Activated T-cell treated with anti-CD3 and anti-CD28 coated beads, Interleukin-2, amount 50 U/mL, for 72 hours (primary cell): ENCODE data around the gene USP43. TPM values are rescaled to one million over a fixed set of nuclear protein-coding genes. Genes with fewer than 3 reads are reported as not detected.
A peak's percentile ranks its signal among the peaks of the same experiment; 100 is the strongest.

ENCODE experiments used
- ATAC-seq, 2 donors: fragments of 150-1000 bp; cut with Tn5 transposase; replicated peaks in 1 of 2; 2 replicates each; pipeline ENCODE4 v1.10.0; 2021; ENCODE audit warnings: moderate library complexity in 2 of 2, mild to moderate bottlenecking in 1 of 2
- DNase-seq, 2 donors: peaks; one replicate each; pipeline ENCODE4 v3.0.0; 2021 to 2022; ENCODE audit warnings: mixed read lengths in 1 of 2
- H3K27ac Mint-ChIP-seq: one replicate; pipeline ENCODE4 v1.8.0; 2022; ENCODE audit warnings: mild to moderate bottlenecking, moderate library complexity, mixed read lengths
- H3K27me3 Mint-ChIP-seq: one replicate; pipeline ENCODE4 v1.8.0; 2022; ENCODE audit warnings: low read depth, mixed read lengths
- H3K36me3 Mint-ChIP-seq, 2 donors: one replicate each; pipeline ENCODE4 v1.8.0; 2022; ENCODE audit warnings: mixed read lengths in 2 of 2, mild to moderate bottlenecking in 1 of 2; ENCODE audit not compliant: insufficient read depth in 2 of 2
- H3K4me1 Mint-ChIP-seq: one replicate; pipeline ENCODE4 v1.8.0; 2022; ENCODE audit warnings: low read depth, mixed read lengths
- H3K4me3 Mint-ChIP-seq, 2 donors: one replicate each; pipeline ENCODE4 v1.8.0; 2022; ENCODE audit warnings: mild to moderate bottlenecking in 2 of 2, mixed read lengths in 2 of 2, moderate library complexity in 2 of 2
- H3K9me3 Mint-ChIP-seq, 2 donors: one replicate each; pipeline ENCODE4 v1.8.0; 2022; ENCODE audit warnings: mixed read lengths in 2 of 2
- total RNA-seq, 2 donors: library from RNA; stranded (reverse); gene quantifications; one replicate each; pipeline ENCODE4 v1.2.3, GENCODE V29; 2022

The USP43 gene
- total RNA-seq, 2 donors from 2014 or later = 0.50 to 1.6 TPM

DNA sequence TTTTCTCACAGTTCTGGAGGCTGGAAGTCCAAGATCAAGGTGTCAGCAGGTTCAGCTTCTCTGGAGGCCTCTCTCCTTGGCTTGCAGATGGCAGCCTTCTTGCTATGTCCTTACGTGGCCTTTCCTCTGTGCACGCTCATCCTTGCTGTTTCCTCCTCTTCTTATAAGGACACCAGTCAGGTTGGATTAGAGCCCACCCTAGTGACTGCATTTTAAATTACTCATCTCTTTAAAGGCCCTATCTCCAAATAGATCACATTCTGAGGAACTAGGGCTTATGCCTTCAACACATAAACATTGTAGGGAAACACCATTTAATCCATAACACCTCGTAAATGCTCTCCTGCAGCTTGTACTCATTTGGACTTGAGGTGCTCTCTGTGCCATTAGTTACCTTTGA lies 109.8 kb downstream of the USP43 start:
- H3K36me3 Mint-ChIP-seq = no peaks in the 10 kb centered on the region
- H3K27ac Mint-ChIP-seq = no peak overlapping the region
- no peaks in the 10 kb centered on the region for H3K9me3 Mint-ChIP-seq
- no peak for ATAC-seq
- DNase-seq = no peak
- H3K4me1 Mint-ChIP-seq = no peaks in the 10 kb centered on the region
- H3K27me3 Mint-ChIP-seq = peaks cover 16% of the 10 kb centered on the region
- H3K4me3 Mint-ChIP-seq = no peak overlapping the region

DNA sequence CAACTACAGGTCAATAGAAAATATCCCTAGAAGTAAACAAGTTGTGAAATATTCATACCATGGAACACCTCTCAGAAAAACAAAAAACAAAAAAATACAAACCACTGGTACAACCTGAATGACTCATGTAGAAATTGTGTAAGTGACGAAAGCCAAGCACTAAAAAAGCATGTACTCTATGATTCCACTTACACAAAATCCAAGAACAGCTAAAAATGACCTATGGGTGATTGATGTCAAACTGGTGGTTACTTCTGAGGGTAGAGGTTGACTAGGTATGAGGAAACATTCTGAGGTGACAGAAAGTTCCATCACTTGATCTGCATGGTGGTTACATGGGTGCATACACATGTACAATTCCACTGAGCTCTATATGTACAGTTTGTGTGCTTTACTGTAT lies 114.9 kb downstream of the USP43 start:
- Mint-ChIP-seq H3K27me3 (peaks cover 7% of the 10 kb centered on the region), H3K27ac (no peak overlapping the region), H3K4me3 (no peak overlapping the region), H3K36me3 (no peaks in the 10 kb centered on the region), H3K4me1 (no peaks in the 10 kb centered on the region), H3K9me3 (no peaks in the 10 kb centered on the region)
- ATAC-seq (peak; percentile 58 to 88), DNase-seq (no peak)

DNA sequence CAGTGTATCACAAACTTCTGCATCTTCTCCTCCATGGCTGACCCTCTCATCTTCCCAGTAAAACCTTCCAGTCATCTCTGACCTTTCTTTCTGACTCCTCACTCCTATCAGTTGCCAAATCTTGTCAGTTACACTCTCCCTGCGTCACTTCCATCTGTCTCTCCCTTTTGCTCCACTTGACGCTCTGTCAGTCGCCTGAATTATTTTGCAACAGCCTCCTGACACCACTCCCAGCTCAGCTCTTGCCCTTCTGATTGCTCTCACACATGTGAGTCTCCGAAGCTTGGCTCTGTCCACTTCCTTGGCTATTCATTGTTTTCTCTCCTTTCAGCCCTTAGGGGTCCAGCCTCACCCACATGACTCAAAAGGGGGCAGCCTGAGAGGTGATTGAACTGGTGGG lies 118.3 kb downstream of the USP43 start:
- H3K27ac Mint-ChIP-seq = no peak overlapping the region
- no peaks in the 10 kb centered on the region for H3K36me3 Mint-ChIP-seq
- peak in 1 of 2 donors; percentile 55 for ATAC-seq
- peak in 1 of 2 donors; percentile 15 for DNase-seq
- no peaks in the 10 kb centered on the region for H3K9me3 Mint-ChIP-seq
- no peaks in the 10 kb centered on the region for H3K4me1 Mint-ChIP-seq
- peaks cover 7% of the 10 kb centered on the region for H3K27me3 Mint-ChIP-seq
- peak overlapping the region in 1 of 2 donors; percentile 2 for H3K4me3 Mint-ChIP-seq

DNA sequence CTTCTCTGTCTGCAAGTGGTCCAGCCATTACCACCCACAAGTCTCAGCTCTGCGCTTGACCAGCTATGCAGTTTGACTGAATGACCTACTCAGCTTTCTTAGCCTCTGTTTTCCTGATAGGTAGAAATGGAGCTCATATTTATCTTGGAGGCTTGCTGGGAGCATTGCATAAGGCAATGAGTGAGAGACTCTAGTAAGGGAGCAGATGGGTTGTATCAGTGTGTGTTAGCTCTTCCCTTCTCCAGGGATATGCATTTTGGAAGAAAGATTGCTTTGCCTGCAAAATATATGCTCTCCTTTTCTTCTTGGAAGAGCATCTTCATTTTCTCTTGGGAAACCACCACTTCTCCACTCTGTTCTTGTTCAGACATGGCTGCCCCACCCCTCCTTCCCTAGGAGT lies 120.0 kb downstream of the USP43 start:
- Mint-ChIP-seq H3K4me3 (no peak overlapping the region), H3K9me3 (no peaks in the 10 kb centered on the region), H3K27me3 (peaks cover 7% of the 10 kb centered on the region), H3K36me3 (no peaks in the 10 kb centered on the region), H3K27ac (no peak overlapping the region), H3K4me1 (no peaks in the 10 kb centered on the region)
- DNase-seq = no peak
- ATAC-seq = no peak

DNA sequence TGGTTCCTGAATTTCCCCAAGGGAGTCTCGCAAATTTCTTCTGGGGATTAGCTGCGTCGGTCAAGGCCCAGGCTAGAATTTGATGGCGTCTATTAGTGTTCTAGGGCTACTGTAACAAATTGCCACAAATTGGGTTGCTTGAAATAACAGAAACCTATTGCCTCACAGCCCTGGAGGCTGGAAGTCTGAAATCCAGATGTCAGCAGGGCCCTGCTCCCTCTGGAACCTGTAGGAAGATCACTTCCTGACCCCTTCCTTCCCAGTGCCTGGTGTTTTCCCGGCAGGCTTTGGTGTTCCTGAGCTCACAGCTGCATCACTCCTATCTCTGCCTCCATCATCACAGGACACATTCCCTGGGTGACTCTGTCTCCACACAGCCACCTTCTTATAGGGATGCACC lies 121.7 kb downstream of the USP43 start:
- no peak for ATAC-seq
- H3K4me3 Mint-ChIP-seq = no peak overlapping the region

DNA sequence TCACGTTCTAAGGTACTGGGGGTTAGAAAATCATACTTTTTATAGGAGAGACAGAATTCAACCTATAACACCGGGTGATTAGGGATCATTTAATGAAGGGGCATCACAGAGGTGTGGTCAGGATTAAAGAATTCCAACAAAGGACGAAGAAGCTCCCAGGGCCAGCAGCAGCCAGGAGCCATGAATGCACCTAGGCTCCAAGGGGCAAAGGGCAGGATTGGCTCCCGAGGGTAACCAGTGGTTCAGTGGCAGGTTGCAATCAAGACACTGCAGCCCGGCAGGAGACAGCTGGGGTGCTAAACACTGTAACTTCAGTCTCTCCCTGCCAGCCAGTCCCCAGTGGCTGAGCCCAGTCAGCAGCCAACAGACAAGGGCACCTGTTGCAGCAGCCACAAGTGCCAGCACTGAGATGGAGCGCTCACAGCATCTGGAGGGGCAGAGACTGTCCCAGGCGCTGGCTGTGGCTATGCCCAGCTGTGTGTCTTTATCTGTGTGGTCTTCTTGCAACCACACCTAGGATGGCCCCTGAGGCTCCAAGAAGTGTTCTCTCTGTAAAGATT lies 122.2 kb downstream of the USP43 start:
- ATAC-seq = no peak
- Mint-ChIP-seq H3K4me3 (no peak overlapping the region), H3K4me1 (no peaks in the 10 kb centered on the region), H3K27me3 (peaks cover 7% of the 10 kb centered on the region), H3K36me3 (no peaks in the 10 kb centered on the region), H3K27ac (no peak overlapping the region), H3K9me3 (no peaks in the 10 kb centered on the region)
- DNase-seq = no peak

More for the DNA sequence above, 121.7 kb downstream of the USP43 start:
- H3K36me3 Mint-ChIP-seq = no peaks in the 10 kb centered on the region
- H3K27ac Mint-ChIP-seq = no peak overlapping the region
- no peak for DNase-seq
- peaks cover 7% of the 10 kb centered on the region for H3K27me3 Mint-ChIP-seq
- no peaks in the 10 kb centered on the region for H3K9me3 Mint-ChIP-seq
- H3K4me1 Mint-ChIP-seq = no peaks in the 10 kb centered on the region

DNA sequence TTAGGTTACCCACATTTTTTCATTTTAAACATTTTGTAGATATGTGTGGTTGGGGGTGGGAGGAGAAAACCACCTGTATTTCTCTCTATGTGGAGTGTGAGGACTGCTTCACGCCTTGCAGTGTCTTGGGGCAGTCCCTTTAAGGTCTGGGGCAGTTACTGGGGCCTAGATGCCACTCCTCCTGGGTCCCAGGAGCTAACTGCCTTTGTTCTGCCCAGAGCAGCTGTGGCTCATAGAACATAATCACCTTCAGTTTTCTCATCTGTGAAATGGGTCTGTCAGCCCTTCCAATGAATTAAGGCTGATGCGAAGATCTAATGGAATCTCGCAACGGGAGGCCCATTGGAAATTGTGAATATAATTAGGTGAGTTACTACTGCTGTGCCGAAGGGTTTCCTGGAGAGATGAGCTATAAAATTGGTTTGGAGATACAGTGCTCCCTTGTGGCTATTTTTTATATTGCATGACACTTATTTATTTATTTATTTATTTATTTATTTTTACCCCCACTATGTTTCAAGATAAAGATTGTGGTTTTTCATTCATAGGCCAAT lies 123.1 kb downstream of the USP43 start:
- DNase-seq = peak; percentile 2 to 19
- Mint-ChIP-seq H3K27ac (no peak overlapping the region), H3K27me3 (peaks cover 7% of the 10 kb centered on the region), H3K9me3 (no peaks in the 10 kb centered on the region), H3K4me1 (no peaks in the 10 kb centered on the region), H3K4me3 (no peak overlapping the region), H3K36me3 (no peaks in the 10 kb centered on the region)
- peak; percentile 39 to 75 for ATAC-seq

DNA sequence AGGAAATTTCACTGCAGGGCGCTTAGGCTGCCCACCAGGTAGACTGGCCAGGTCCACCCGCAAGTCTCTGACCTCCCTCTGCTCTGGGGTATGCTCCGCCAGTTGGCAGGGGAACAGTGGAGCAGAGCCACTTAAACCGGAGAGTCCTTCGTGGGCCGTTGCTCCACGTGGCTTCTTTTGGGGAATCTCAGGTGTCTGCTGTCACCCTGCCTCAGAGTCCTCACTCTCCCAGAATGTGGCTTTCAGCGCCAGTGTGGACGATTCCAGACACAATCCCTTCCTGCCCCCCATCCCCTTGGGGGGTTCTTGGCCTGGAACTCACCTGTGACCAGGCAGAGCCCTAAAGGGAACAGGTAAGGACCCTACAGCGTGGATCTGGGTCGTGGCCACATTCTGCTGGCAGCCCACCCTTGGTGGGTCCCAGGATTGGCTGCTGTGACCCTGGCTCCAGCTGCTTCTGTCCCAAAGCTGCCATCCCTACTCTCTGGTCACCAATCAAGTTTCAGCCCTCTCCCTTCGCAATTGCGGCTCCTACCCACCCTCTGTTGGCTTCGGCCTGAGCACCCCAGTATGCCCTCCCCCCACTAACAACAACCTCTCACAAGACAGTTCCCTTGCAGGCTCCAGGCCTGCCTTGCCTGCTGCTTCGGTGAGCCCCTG lies 123.8 kb downstream of the USP43 start:
- ATAC-seq (no peak), DNase-seq (no peak)
- Mint-ChIP-seq H3K4me3 (no peak overlapping the region), H3K27me3 (peaks cover 2% of the 10 kb centered on the region), H3K9me3 (no peaks in the 10 kb centered on the region), H3K36me3 (no peaks in the 10 kb centered on the region), H3K4me1 (no peaks in the 10 kb centered on the region), H3K27ac (no peak overlapping the region)

DNA sequence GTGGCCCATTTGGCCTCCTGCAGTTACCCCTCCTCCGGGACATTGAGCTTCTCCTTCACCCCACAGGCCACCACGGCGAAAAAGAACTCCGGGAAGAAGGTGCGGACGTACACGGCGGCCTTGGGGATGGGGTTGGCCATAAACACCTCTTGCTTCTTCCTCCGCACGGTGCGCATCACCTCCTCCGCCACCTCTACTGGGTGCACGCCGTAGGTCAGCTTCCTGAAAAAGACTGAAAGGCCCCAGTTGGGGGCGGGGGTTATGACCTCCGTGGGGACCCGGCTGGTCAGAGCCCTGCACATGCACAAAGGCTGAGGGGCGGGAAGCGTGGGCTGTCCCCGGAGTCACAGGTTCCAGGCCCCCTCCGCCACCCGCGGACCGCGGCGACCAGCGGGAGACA lies 126.1 kb downstream of the USP43 start:
- no peaks in the 10 kb centered on the region for H3K36me3 Mint-ChIP-seq
- H3K4me3 Mint-ChIP-seq = no peak overlapping the region
- no peak for ATAC-seq
- peaks cover under 1% of the 10 kb centered on the region for H3K27me3 Mint-ChIP-seq
- H3K4me1 Mint-ChIP-seq = no peaks in the 10 kb centered on the region
- DNase-seq = no peak
- H3K27ac Mint-ChIP-seq = no peak overlapping the region
- H3K9me3 Mint-ChIP-seq = no peaks in the 10 kb centered on the region

DNA sequence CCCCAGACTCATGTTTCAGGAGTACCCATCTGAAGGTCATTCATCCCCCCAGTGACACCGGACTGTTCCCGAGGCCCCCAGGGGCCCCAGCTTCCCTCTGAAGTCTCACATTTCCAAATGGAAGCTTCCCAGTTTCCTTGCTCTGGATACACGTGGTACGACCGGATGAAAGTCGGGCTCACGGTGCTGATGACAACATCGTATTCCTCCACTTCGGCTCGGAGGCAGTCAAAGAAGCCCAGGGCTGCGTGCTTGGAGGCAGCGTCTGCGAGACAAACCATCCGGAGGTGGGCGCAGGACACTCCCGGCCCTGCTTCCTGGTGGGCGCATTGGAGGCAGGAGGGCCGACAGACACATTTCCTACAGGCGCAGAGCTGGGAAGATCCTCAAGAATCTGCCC lies 127.3 kb downstream of the USP43 start:
- Mint-ChIP-seq H3K4me3 (no peak overlapping the region), H3K36me3 (no peaks in the 10 kb centered on the region), H3K9me3 (no peaks in the 10 kb centered on the region), H3K4me1 (no peaks in the 10 kb centered on the region), H3K27me3 (peaks cover 5% of the 10 kb centered on the region), H3K27ac (no peak overlapping the region)
- DNase-seq (no peak), ATAC-seq (no peak)

DNA sequence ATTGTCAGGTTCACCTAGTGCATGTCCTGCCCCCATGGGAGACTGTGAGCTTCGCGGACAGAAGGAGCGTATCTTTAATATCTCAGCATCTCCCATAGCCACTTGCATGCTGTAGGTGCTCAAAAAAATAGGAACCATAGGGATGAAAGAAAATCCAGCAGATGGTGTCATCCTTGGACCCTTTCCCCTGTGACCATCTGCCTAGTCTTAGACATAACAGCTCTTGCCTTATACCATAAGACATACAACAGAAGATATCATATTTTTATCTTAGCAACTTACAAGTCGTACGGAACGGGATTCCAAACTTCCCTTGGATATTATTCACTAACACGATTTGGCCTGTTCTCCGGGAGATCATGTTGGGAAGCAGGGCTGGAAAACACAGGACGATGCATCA lies 131.6 kb downstream of the USP43 start:
- Mint-ChIP-seq H3K27ac (no peak overlapping the region), H3K27me3 (peaks cover 7% of the 10 kb centered on the region), H3K36me3 (no peaks in the 10 kb centered on the region), H3K4me1 (no peaks in the 10 kb centered on the region), H3K9me3 (no peaks in the 10 kb centered on the region), H3K4me3 (no peak overlapping the region)
- DNase-seq (no peak), ATAC-seq (no peak)
